ENCODE data around the gene AFF4.
"Not testable (repeated sequence)": the region's sequence is repeated elsewhere in the genome, so short reads cannot be mapped to it uniquely, and the experiment has no call there.

AFF4 gene

DNA sequence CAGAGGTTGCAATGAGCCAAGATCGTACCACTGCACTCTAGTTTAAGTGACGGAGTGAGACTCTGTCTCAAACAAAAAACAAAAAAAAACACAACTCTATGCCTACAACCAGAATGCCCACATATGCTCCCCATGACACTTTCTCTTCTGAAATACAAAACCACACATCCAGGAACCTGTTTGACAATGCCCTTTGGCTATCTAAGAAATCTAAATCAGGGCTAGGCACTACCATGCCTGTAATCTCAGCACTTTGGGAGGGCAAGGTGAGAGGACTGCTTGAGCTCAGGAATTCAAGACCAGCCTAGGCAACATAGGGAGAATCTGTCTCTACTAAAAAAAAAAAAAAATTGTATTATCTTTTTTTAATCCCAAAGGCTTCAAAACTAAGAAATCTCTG, 10.6 kb downstream of the AFF4 start:
- Histone ChIP-seq H3K9me3 (ENCODE audit: control insufficient read depth, insufficient read depth, low read depth, low read length) (no peaks in the 10 kb centered on the region; the same call in 1 of the 2 replicates), H3K4me3 (ENCODE audit: low read depth, low read length) (no peak overlapping the region), H3K9ac (ENCODE audit: low read length) (no peak overlapping the region), H3K4me1 (ENCODE audit: control insufficient read depth, insufficient read depth, low read length) (no peaks in the 10 kb centered on the region), H3K27ac (ENCODE audit: low read depth, low read length) (no peak overlapping the region), H3K36me3 (ENCODE audit: control insufficient read depth, insufficient read depth, low read length) (peaks cover 19% of the 10 kb centered on the region), H3K27me3 (ENCODE audit: control insufficient read depth, insufficient read depth, low read length) (no peaks in the 10 kb centered on the region)

DNA sequence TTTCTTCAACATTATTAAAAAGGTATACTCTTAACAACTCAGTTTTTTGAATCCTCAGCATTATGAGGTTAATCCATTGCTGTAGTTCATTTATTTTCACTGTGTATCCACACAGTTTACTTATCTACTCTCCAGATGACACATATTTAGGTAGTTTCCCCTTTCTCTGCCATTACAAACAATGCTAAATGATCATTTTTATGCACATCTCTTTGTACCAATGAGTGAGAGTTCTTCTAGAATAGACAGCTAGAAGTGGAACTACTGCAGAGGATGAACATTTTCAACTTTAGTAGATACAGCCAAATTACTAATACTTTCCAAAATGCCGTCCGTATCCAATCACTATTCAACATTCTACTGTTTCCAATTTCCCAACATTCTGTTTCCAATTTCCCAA, 11.5 kb downstream of the AFF4 start:
- H3K9ac ChIP-seq (ENCODE audit: low read length): no peak overlapping the region
- no peaks in the 10 kb centered on the region for H3K27me3 ChIP-seq (ENCODE audit: control insufficient read depth, insufficient read depth, low read length)
- no peak overlapping the region for H3K27ac ChIP-seq (ENCODE audit: low read depth, low read length)
- no peaks in the 10 kb centered on the region for H3K4me1 ChIP-seq (ENCODE audit: control insufficient read depth, insufficient read depth, low read length)
- peaks cover 19% of the 10 kb centered on the region for H3K36me3 ChIP-seq (ENCODE audit: control insufficient read depth, insufficient read depth, low read length)
- H3K4me3 ChIP-seq (ENCODE audit: low read depth, low read length): no peak overlapping the region
- H3K9me3 ChIP-seq (ENCODE audit: control insufficient read depth, insufficient read depth, low read depth, low read length): no peaks in the 10 kb centered on the region; the same call in 1 of the 2 replicates

DNA sequence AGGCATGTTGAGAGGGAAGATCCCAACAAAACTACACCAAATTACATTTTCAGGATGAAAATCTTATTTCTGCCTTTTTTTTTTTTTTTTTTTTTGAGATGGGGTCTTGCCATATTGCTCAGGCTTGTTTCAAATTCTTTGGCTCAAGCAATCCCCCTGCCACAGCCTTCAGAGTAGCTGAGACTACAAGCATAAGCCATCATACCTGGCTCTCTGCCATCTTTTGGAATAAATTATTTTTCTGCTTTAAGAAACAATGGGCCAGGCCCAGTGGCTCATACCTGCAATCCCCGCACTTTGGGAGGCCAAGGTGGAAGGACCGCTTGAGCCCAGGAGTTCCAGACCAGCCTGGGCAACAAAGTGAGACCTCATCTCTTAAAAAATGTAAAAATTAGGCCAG, 14.3 kb downstream of the AFF4 start:
- Histone ChIP-seq H3K9me3 (ENCODE audit: control insufficient read depth, insufficient read depth, low read depth, low read length) (no peaks in the 10 kb centered on the region), H3K4me1 (ENCODE audit: control insufficient read depth, insufficient read depth, low read length) (no peaks in the 10 kb centered on the region), H3K27me3 (ENCODE audit: control insufficient read depth, insufficient read depth, low read length) (no peaks in the 10 kb centered on the region), H3K36me3 (ENCODE audit: control insufficient read depth, insufficient read depth, low read length) (peaks cover 10% of the 10 kb centered on the region), H3K4me3 (ENCODE audit: low read depth, low read length) (no peak overlapping the region), H3K9ac (ENCODE audit: low read length) (no peak overlapping the region), H3K27ac (ENCODE audit: low read depth, low read length) (no peak overlapping the region)

DNA sequence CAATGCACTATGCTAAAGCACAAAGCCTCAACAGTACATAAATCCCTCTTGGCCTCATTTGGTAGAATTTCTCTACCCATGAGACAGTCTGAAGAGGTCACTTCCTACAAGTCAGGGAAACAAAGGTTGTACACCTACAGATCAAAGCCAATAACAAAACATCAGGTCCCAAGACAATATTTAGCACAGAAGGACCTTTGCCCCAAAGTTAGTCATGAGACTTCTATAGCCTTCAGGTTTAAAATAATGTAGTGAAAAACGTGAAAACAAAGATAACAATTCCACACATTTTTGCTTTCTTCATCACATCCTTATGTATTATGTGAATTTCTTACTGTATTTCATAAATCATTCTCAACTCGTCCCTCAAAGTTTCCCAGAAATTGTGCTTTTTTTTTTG, 15.8 kb downstream of the AFF4 start:
- H3K4me3 ChIP-seq (ENCODE audit: low read depth, low read length): no peak overlapping the region
- H3K36me3 ChIP-seq (ENCODE audit: control insufficient read depth, insufficient read depth, low read length): peaks cover 18% of the 10 kb centered on the region
- no peak overlapping the region for H3K9ac ChIP-seq (ENCODE audit: low read length)
- no peak overlapping the region for H3K27ac ChIP-seq (ENCODE audit: low read depth, low read length)
- H3K9me3 ChIP-seq (ENCODE audit: control insufficient read depth, insufficient read depth, low read depth, low read length): no peaks in the 10 kb centered on the region
- no peaks in the 10 kb centered on the region for H3K27me3 ChIP-seq (ENCODE audit: control insufficient read depth, insufficient read depth, low read length)
- H3K4me1 ChIP-seq (ENCODE audit: control insufficient read depth, insufficient read depth, low read length): no peaks in the 10 kb centered on the region

DNA sequence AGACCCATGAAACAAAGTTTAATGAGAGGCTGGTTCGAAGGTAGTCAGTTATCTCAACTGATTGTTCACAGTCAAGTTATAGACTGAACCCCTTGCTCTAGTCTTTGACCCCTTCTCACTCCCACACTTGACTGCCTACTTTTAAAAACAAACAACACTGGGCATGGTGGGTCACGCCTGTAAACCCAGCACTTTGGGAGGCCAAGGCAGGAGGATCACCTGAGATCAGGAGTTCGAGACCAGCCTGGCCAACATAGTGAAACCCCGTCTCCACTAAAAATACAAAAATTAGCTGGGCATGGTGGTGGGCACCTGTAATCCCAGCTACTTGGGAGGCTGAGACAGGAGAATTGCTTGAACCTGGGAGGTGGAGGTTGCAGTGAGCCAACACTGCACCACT, 18.1 kb downstream of the AFF4 start:
- H3K4me3 ChIP-seq (ENCODE audit: low read depth, low read length); H3K27me3 ChIP-seq (ENCODE audit: control insufficient read depth, insufficient read depth, low read length); H3K9ac ChIP-seq (ENCODE audit: low read length); H3K4me1 ChIP-seq (ENCODE audit: control insufficient read depth, insufficient read depth, low read length); H3K27ac ChIP-seq (ENCODE audit: low read depth, low read length); H3K9me3 ChIP-seq (ENCODE audit: control insufficient read depth, insufficient read depth, low read depth, low read length): not testable (repeated sequence)
- H3K36me3 ChIP-seq (ENCODE audit: control insufficient read depth, insufficient read depth, low read length): peaks cover 15% of the 10 kb centered on the region

DNA sequence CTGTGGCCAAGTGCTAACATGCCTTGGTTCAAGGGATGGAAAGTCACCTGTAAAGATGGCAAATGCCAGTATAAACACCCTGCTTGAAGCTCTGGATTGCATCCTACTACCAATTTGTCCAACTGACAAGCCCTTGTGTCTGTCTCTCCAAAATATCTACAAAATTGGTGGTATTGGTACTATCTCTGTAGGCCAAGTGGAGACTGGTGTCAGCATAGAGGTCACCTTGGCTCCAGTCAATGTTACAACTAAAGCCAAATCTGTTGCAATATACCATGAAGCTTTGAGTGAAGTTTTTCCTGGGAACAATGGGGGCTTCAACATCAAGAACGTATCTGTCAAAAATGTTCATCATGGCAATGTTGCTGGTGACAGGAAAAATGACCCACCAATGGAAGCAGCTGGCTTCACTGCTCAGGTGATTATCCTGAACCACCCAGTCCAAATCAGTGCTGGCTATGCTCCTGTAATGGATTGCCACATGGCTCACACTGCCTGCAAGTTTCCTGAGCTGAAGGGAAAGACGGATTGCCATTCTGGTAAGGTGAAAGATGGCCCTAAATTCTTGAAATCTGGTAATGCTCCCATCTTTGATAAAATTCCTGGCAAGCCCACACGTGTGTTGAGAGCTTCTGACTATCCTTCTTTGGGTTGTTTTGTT, 19.9 kb downstream of the AFF4 start:
- Histone ChIP-seq H3K27me3 (ENCODE audit: control insufficient read depth, insufficient read depth, low read length) (no peaks in the 10 kb centered on the region), H3K9me3 (ENCODE audit: control insufficient read depth, insufficient read depth, low read depth, low read length) (no peaks in the 10 kb centered on the region), H3K4me3 (ENCODE audit: low read depth, low read length) (no peak overlapping the region), H3K4me1 (ENCODE audit: control insufficient read depth, insufficient read depth, low read length) (no peaks in the 10 kb centered on the region), H3K36me3 (ENCODE audit: control insufficient read depth, insufficient read depth, low read length) (peaks cover 15% of the 10 kb centered on the region), H3K9ac (ENCODE audit: low read length) (no peak overlapping the region), H3K27ac (ENCODE audit: low read depth, low read length) (no peak overlapping the region)

DNA sequence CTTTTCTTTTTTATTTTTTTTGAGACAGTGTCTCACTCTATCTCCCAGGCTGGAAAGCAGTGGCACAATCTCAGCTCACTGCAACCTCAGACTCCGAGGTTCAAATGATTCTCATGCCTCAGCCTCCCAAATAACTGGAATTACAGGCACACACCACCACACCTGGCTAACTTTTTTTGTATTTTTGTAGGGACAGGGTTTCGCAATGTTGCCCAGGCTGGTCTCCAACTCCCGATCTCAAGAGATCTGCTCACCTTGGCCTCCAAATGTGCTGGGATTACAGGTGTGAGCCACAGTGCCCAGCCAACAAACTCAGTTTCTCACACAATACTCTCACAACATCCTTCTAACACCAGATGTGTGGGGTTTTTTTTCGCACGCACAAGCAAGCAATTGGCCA, 22.1 kb downstream of the AFF4 start:
- Histone ChIP-seq H3K9me3 (ENCODE audit: control insufficient read depth, insufficient read depth, low read depth, low read length) (no peaks in the 10 kb centered on the region), H3K27me3 (ENCODE audit: control insufficient read depth, insufficient read depth, low read length) (no peaks in the 10 kb centered on the region), H3K36me3 (ENCODE audit: control insufficient read depth, insufficient read depth, low read length) (peaks cover 28% of the 10 kb centered on the region), H3K27ac (ENCODE audit: low read depth, low read length) (no peak overlapping the region), H3K4me1 (ENCODE audit: control insufficient read depth, insufficient read depth, low read length) (no peaks in the 10 kb centered on the region), H3K9ac (ENCODE audit: low read length) (no peak overlapping the region), H3K4me3 (ENCODE audit: low read depth, low read length) (no peak overlapping the region)

DNA sequence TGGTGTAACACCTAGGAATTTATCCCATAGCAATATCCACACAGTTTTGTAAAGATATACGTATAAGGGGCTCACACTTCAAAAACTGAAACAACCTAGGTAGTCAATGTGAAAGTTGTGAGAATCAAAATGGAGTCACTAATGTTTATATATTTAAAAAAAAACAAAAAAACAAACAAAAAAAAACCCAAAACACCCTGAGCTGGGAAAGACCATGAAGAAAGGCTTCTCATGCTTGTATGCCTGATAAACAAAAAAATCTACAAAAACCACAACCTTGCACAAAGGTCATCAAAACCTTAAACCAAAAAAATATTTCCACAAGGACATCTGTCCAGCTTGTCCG, 35.4 kb downstream of the AFF4 start:
- H3K4me3 ChIP-seq (ENCODE audit: low read depth, low read length): no peak overlapping the region
- H3K27ac ChIP-seq (ENCODE audit: low read depth, low read length): no peak overlapping the region
- peaks cover 87% of the 10 kb centered on the region for H3K36me3 ChIP-seq (ENCODE audit: control insufficient read depth, insufficient read depth, low read length)
- H3K4me1 ChIP-seq (ENCODE audit: control insufficient read depth, insufficient read depth, low read length): no peaks in the 10 kb centered on the region
- H3K27me3 ChIP-seq (ENCODE audit: control insufficient read depth, insufficient read depth, low read length): no peaks in the 10 kb centered on the region
- H3K9me3 ChIP-seq (ENCODE audit: control insufficient read depth, insufficient read depth, low read depth, low read length): no peaks in the 10 kb centered on the region
- H3K9ac ChIP-seq (ENCODE audit: low read length): no peak overlapping the region

DNA sequence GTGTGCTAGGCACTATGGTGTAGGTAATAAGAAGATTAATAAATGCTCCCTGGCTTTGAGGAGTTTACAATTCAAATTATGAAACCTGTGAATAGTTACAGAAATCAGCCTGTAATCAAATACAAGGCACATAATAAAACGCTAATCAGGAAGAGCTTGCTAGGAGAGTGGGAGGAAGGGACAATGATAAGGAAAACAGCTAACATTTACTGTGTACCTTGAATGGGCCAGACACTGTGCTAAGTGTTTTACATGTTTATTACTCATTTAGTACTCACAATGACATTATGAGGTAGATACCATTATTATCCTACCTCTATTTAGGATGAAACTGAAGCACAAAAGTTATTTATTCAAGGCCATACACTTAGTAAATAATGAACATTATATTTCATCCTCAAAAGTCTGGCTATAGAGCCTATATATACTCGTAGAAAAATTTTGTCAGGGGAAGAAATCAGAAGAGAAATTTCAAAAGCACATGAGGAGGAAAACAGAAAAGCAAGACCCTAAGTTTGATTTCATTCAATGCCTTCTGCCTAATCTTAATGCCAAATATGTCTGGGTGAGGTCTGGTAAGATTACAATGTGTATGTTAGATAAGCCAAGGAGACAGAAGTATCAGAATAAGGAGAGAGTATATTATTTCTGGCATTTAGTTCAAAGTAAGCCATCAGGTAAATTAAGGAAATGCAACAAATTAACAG, 35.9 kb downstream of the AFF4 start:
- no peaks in the 10 kb centered on the region for H3K9me3 ChIP-seq (ENCODE audit: control insufficient read depth, insufficient read depth, low read depth, low read length)
- no peaks in the 10 kb centered on the region for H3K27me3 ChIP-seq (ENCODE audit: control insufficient read depth, insufficient read depth, low read length)
- H3K36me3 ChIP-seq (ENCODE audit: control insufficient read depth, insufficient read depth, low read length): peaks cover 83% of the 10 kb centered on the region
- H3K9ac ChIP-seq (ENCODE audit: low read length): no peak overlapping the region
- H3K4me3 ChIP-seq (ENCODE audit: low read depth, low read length): no peak overlapping the region
- no peaks in the 10 kb centered on the region for H3K4me1 ChIP-seq (ENCODE audit: control insufficient read depth, insufficient read depth, low read length)
- H3K27ac ChIP-seq (ENCODE audit: low read depth, low read length): no peak overlapping the region

DNA sequence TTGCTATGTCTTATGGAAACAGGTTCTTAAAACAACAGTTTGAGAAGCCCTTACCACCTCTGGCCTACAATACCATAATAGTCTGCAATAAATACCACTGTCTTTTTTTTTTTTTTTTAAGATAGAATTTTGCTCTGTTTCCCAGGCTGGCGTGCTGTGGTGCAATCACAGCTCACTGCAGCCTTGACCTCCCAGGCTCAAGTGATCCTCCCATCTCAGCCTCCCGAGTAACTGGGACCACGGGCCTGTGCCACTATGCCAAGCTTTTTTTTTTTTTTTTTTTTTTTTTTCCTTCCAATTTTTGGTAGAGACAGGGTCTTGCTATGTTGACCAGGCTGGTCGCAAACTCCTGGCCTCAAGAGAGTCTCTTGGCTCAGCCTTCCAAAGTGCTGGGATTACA, 37.0 kb downstream of the AFF4 start:
- Histone ChIP-seq H3K4me3 (ENCODE audit: low read depth, low read length) (no peak overlapping the region), H3K36me3 (ENCODE audit: control insufficient read depth, insufficient read depth, low read length) (peaks cover 80% of the 10 kb centered on the region), H3K27me3 (ENCODE audit: control insufficient read depth, insufficient read depth, low read length) (no peaks in the 10 kb centered on the region), H3K27ac (ENCODE audit: low read depth, low read length) (no peak overlapping the region), H3K9ac (ENCODE audit: low read length) (no peak overlapping the region), H3K4me1 (ENCODE audit: control insufficient read depth, insufficient read depth, low read length) (no peaks in the 10 kb centered on the region), H3K9me3 (ENCODE audit: control insufficient read depth, insufficient read depth, low read depth, low read length) (no peaks in the 10 kb centered on the region)

DNA sequence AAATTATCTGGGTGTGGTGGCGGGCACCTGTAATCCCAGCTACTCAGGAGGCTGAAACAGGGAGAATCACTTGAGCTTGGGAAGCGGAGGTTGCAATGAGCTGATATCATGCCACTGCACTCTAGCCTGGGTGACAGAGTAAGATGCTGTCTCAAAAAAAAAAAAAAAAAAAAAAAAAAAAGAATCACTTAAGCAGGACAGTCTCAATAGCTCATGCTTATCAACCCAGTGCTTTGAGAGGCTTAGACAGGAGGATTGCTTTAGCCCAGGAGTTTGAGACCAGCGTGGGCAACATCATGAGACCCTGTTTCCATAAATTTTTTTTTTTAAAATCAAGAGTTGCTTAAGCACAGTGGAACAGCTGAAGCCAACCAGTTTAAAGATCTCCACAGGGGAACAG, 47.3 kb downstream of the AFF4 start:
- H3K9me3 ChIP-seq (ENCODE audit: control insufficient read depth, insufficient read depth, low read depth, low read length): no peaks in the 10 kb centered on the region
- no peaks in the 10 kb centered on the region for H3K27me3 ChIP-seq (ENCODE audit: control insufficient read depth, insufficient read depth, low read length)
- no peak overlapping the region for H3K27ac ChIP-seq (ENCODE audit: low read depth, low read length)
- peaks cover 45% of the 10 kb centered on the region for H3K36me3 ChIP-seq (ENCODE audit: control insufficient read depth, insufficient read depth, low read length)
- H3K4me3 ChIP-seq (ENCODE audit: low read depth, low read length): no peak overlapping the region
- H3K9ac ChIP-seq (ENCODE audit: low read length): no peak overlapping the region
- no peaks in the 10 kb centered on the region for H3K4me1 ChIP-seq (ENCODE audit: control insufficient read depth, insufficient read depth, low read length)
